Measurements from ENCODE around the gene ZBTB21.
"Not testable (repeated sequence)": the region's sequence is repeated elsewhere in the genome, so short reads cannot be mapped to it uniquely, and the experiment has no call there.

ZBTB21 gene

GRCh38 chr21:41952568-41953248 is 57.5 kb downstream of the ZBTB21 start:
- DNase-seq (ENCODE audit: low read depth): no peak

- DNase-seq (ENCODE audit: low read depth): no peak
Observed at GRCh38 chr21:41951876-41952567, 58.1 kb downstream of the ZBTB21 start.

- no peak for DNase-seq (ENCODE audit: low read depth)
Observed at GRCh38 chr21:41950941-41951351, 59.2 kb downstream of the ZBTB21 start.

GRCh38 chr21:41949631-41950030 is 60.5 kb downstream of the ZBTB21 start:
- DNase-seq (ENCODE audit: low read depth): not testable (repeated sequence)

- DNase-seq (ENCODE audit: low read depth): no peak
Observed at GRCh38 chr21:41948901-41949300, 61.3 kb downstream of the ZBTB21 start.

- DNase-seq (ENCODE audit: low read depth): no peak
Observed at GRCh38 chr21:41948078-41948895, 61.9 kb downstream of the ZBTB21 start.

GRCh38 chr21:41945982-41946381 is 64.2 kb downstream of the ZBTB21 start:
- no peak for DNase-seq (ENCODE audit: low read depth)

GRCh38 chr21:41943851-41944250 is 66.3 kb downstream of the ZBTB21 start:
- DNase-seq (ENCODE audit: low read depth): no peak

- no peak for DNase-seq (ENCODE audit: low read depth)
Observed at GRCh38 chr21:41942457-41942856, 67.7 kb downstream of the ZBTB21 start.

GRCh38 chr21:41941941-41942340 is 68.2 kb downstream of the ZBTB21 start:
- no peak for DNase-seq (ENCODE audit: low read depth)

GRCh38 chr21:41940431-41940830 is 69.7 kb downstream of the ZBTB21 start:
- DNase-seq (ENCODE audit: low read depth): no peak

GRCh38 chr21:41939391-41939790 is 70.8 kb downstream of the ZBTB21 start:
- DNase-seq (ENCODE audit: low read depth): no peak

Data from activated T-cell treated with anti-CD3 and anti-CD28 coated beads for 1 hour (primary cell).